Measurements from ENCODE around the gene UBXN7.
"Not testable (repeated sequence)": the region's sequence is repeated elsewhere in the genome, so short reads cannot be mapped to it uniquely, and the experiment has no call there.

The UBXN7 gene

DNA sequence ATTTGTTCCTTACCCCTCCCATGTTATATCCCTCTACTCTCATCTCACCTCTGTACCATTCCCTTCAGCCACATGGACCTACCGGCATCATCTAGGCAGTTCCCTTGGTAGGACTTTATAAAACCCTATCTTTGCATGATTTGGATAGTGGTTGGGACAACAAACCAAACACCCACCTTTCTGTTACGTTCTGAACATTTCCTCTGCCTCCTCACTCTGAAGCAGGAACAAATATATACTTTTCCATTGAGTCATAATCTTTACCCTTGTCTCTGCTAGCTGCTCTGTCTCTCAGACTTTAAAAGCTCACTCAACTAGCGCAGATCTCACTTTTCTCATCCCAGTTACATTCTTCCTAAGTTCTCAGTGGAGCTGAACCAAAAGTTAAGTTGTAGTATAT, 17.8 kb downstream of the UBXN7 start:
- DNase-seq (ENCODE audit: low spot score) = no peak

DNA sequence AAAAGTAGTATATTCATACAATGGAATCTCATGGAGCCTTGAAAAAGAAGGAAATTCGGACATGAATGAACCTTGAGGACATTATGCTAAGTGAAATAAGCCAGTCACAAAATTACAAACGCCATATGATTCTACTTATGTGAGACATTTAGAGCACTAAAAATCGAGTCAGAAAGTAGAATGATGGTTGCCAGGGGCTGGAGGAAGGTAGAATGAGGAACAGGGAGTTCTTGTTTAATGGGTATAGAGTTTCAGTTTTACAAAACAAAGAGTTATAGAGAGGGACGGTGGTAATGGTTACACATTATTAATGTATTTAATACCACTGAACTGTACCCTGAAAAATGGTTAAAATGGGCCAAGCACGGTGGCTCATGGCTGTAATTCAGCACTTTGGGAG, 19.5 kb downstream of the UBXN7 start:
- no peak for DNase-seq (ENCODE audit: low spot score)

DNA sequence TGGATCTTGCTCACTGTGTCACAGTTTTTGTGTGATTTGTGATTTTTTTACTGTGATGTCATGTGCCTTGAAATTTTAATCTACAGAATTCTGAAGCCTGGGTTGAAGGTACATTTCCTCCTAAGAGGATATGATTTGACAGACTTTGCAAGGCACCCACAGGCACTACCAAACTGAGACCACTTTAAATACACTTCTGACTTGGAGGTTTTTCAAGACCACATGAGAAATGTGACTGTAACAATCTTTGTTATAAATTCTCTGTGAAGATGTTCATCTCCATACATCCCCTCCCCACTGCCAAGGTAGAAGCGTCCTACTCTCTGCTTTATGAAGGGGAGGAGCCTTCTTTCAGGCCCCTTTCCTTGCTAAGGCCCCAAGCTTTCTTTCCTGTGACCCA, 22.8 kb downstream of the UBXN7 start:
- DNase-seq (ENCODE audit: low spot score) = no peak

DNA sequence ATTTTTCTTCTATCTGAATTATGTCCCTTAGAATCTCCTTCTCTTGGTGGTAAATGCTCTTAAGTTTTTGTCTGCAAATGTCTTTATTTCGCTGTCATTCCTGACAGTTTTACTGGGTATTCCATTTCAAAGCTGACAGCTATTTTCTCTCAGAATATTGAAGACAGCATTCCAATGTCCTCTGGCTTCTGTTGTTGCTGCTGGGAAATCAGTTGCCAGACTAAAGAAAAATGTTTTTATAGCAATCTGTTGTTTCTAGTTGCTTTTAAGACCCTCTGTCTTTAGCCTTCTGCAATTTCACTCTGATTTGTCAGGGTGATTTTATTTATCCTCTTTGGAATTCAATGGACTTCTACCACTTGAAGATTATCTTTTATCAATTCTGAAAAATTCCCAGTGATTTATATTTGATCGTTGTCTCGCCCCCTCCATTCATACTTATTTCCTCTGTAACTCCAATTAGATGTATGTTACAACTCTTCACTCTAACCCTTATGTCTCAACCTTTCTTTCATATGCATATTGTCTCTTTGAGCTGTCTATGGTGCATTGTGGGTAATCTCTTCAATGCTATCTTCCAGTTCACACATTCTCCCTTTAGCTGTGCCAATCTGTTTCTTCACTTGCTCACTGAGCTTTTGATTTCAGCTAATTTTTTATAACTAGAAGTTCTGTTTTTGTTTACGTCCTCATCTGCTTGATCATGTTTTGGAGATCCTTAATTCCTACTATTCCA, 23.5 kb downstream of the UBXN7 start:
- DNase-seq (ENCODE audit: low spot score) = no peak

DNA sequence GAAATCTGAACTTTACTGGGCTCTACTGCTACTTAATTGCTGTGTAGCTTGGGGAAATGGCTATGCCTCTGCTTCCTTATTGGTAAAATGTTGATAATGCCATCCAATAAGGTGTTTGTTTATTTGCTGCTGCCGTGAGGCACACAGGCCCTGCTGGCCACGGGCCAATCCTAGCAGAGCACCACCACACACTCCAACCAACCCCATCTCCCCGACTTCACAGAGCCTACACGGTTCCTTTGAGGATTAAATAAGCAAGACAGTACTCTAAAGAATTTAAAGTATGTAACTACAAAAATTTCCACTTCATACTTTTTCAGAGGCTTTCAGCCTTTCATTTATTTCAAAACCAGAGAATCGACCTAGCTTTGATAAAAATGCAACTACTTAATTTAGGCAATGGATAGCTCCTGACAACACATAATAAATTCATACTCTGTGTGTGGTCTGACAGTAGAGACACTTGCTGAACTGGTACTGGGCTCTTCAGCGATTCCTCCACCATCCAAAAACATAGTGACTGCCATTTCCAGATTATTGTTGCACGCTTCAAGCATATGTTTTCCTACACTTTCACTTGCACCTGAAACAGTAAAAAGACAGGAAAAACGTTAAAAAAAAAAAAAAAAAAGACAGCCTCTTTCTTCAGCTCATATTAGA, 25.3 kb downstream of the UBXN7 start:
- no peak for DNase-seq (ENCODE audit: low spot score)

DNA sequence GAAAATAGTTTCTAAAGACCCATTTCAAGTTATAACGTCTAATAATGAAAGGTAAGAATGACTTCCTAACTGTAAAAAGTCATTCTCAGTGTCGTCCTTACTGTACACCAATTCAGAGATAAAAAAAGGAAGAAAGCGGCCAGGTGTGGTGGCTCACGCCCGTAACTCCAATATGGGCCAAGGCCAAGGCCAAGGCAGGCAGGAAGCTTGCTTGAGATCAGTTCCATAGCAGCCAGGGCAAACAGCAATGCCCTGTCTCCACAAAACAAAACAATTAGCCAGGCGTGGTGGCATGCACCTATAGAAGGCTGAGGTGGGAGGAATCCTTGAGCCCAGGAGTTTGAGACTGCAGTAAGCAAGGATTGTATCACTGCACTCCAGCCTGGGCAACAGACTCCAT, 31.9 kb downstream of the UBXN7 start:
- no peak for DNase-seq (ENCODE audit: low spot score)

DNA sequence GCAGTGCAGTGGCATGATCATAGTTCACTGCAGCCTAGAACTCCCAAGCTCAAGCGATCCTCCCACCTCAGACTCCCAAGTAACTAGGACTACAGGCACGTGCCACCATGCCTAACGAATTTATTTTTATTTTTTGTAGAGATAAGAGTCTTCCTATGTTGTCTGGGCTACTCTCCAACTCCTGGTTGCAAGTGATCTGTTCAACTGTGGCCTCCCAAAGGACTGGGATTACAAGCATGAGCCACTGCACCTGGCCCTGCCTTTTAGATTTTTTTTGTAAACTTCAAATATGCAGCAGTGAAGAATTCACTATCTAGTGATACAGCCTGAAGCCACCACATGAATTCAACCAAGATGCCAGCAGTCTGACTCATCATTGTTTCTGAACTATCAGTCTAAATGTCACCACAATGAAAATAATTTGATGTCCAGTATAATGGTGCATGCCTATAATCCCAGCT, 32.7 kb downstream of the UBXN7 start:
- no peak for DNase-seq (ENCODE audit: low spot score)

DNA sequence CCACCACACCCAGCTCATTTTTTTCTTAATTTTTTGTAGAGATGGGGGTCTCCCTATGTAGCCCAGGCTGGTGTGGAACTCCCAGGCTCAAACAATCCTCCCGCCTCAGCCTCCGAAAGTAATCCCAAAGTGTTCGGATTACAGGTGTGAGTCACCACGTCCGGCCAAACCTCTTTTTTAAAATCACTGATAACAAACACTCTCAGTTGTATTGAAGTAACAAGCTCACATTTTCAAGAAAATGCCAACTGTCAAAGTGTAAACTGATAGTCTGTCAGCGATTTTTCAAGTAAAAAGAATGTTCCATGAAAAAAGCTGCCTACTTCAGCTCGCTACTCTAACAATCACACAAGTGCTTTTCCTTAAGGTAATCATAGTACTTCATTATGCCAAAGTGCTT, 33.4 kb downstream of the UBXN7 start:
- DNase-seq (ENCODE audit: low spot score) = no peak

DNA sequence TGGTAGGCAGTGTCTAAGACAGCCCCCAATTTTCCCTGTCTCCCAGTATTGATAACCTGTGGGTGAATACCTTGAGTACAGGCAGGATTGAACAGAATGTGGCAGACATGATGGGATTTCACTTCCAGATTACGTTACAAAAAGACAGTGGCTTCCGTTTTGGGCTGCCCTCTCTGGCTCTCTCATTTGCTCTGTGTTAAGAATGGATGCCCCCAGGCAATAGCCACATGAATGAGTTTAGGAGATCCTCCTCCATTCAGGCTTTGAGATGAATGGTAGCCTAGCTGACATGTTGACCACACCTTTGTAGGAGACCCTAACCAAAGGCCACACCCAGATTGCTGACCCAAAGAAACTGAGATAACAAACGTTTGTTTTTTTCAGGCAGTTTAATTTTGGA, 34.3 kb downstream of the UBXN7 start:
- DNase-seq (ENCODE audit: low spot score) = no peak

DNA sequence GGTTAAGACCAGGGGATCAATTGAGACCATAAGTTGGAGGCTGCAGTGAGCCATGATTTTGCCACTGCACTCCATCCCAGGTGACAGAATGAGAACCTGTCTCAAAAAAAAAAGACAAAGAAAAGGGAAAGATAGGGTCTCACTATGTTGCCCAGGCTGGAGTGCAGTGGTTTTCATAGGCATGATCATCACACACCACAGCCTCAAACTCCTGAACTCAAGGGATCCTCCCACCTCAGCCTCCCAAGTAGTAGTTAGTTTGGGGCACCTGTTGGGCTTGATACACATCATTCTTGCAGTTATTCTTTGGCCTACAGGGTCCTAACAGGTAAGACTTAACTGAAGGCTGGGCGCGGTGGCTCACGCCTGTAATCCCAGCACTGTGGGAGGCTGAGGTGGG, 42.1 kb downstream of the UBXN7 start:
- DNase-seq (ENCODE audit: low spot score) = no peak

DNA sequence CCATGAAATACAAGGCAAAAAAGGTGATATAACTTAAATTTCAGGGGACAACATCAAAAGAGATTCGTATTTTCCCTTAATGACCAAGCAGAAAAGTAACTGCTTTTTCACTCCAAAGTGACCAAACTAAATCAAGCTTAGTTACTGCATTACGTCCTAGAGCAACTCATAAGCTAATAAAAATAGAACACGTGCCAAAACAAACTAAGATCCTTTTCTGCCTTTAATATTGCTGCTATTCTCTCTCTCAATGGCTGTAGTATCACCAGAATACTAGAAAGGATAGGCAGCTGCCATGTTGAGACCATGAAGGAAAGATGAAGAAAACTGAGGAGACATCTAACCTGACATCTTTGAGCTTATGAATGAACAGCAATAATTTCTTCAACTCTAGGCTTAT, 43.3 kb downstream of the UBXN7 start:
- DNase-seq (ENCODE audit: low spot score) = no peak

DNA sequence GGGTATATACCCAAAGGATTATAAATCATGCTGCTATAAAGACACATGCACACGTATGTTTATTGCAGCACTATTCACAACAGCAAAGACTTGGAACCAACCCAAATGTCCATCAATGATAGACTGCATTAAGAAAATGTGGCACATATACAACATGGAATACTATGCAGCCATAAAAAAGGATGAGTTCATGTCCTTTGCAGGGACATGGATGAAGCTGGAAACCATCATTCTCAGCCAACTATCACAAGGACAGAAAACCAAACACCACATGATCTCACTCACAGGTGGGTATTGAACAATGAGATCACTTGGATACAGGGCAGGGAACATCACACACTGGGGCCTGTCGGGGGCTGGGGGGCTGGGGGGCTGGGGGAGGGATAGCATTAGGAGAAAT, 44.3 kb downstream of the UBXN7 start:
- DNase-seq (ENCODE audit: low spot score) = not testable (repeated sequence)

DNA sequence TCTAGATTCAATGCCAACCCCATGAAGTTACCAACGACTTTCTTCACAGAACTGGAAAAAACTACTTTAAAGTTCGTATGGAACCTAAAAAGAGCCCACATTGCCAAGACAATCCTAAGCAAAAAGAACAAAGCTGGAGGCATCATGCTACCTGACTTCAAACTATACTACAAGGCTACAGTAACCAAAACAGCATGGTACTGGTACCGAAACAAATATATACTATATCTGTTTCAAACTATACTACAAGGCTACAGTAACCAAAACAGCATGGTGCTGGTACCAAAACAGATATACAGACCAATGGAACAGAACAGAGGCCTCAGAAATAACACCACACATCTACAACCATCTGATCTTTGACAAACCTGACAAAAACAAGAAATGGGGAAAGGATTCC, 45.4 kb downstream of the UBXN7 start:
- not testable (repeated sequence) for DNase-seq (ENCODE audit: low spot score)

DNA sequence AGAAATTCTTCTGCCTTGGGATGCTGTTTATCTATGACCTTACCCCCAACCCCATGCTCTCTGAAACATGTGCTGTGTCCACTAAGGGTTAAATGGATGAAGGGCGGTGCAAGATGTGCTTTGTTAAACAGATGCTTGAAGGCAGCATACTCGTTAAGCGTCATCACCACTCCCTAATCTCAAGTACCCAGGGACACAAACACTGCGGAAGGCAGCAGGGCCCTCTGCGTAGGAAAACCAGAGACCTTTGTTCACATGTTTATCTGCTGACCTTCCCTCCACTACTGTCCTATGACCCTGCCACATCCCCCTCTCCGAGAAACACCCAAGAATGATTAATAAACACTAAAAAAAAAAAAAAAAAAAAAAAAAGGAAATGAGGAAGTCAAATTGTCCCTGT, 46.2 kb downstream of the UBXN7 start:
- not testable (repeated sequence) for DNase-seq (ENCODE audit: low spot score)

DNA sequence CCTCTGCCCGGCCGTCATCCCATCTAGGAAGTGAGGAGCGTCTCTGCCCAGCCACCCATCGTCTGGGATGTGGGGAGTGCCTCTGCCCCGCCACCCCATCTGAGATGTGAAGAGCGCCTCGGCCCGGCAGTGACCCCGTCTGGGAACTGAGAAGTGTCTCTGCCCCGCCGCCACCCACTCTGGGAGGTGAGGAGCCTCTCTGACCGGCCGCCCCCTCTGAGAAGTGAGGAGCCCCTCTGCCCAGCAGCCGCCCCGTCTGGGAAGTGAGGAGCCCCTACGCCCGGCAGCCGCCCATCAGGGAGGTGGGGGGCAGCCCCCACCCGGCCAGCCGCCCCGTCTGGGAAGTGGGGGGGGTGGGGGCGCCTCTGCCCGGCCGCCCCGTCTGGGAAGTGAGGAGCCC, 46.8 kb downstream of the UBXN7 start:
- not testable (repeated sequence) for DNase-seq (ENCODE audit: low spot score)

DNA sequence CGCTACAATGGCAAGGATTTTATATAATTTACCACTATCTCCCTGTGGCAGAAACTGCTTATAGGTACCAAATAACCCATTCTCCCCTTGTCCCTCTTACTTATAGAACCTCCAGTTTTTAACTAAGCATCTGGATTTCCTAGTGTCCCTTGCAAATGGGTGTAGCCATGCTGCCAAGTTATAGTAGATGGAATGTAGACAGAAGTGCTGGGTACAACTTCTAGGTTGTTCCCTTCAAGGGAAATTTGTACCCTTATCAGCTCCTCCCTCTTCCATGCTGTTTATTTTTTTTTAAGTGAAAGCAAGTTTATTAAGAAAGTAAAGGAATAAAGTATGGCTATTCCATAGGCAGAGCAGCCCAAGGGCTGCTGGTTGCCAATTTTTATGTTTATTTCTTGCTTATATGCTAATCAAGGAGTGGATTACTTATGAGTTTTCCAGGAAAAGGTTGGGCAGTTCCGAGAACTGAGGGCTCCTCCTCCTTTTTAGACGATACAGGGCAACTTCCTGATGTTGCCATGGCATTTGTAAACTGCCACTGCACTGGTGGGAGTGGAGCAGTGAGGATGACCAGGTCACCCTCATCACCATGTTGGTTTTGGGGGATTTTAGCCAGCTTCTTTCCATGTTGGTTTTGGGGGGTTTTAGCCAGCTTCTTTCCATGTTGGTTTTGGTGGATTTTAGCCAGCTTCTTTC, 53.9 kb downstream of the UBXN7 start:
- DNase-seq (ENCODE audit: low spot score) = peak; percentile 12

DNA sequence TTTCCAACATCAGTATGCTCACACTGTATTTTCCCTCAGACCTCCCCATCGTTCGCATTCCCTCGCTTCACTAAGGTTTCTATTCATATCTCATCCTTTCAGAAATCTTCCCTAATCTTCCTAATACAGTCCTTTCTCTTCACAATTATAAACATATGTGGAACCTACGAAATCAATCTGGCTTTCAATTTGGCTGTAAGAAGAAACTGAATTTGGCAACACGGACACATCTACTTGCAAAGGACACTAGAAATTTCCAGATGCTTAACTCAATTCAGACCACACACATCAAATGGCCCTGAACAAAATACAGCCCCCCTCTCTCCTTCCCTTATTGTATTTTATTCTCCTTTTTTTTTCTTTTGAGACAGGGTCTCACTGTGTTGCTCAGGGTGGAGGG, 54.9 kb downstream of the UBXN7 start:
- DNase-seq (ENCODE audit: low spot score) = no peak

DNA sequence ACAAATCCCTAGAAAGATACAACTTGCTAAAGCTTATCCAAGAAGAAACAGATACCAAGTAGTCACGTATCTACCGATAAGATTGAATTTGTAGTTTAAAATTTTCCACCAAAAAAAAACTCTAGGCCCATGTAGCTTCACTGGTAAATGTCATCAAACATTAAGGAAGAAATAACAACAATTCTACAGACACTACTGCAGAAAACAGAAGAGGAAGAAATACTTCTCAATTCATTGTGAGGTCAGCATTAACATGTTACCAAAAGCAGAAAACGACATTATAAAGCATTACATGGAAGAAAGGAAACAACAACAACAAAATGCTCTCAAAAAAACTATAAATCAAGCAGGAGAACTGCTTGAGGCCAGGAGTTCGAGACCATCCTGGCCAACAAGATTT, 66.5 kb downstream of the UBXN7 start:
- DNase-seq (ENCODE audit: low spot score) = no peak

DNA sequence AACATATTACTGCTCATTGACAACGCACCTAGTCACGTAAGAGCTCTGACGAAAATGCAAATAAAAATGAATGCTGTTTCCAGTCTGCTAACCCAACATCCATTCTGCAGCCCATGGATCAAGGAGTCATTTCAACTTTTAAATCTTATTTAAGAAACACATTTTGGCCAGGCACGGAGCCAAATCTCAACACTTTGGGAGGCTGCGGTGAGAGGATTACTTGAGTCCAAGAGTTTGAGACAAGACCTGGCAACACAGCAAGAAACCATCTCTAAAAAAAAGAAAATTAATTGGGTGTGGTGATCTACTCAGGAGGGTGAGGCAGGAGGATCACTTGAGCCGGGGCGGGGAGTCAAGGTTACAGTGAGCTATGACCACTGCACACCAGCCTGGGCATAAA, 71.6 kb downstream of the UBXN7 start:
- no peak for DNase-seq (ENCODE audit: low spot score)

DNA sequence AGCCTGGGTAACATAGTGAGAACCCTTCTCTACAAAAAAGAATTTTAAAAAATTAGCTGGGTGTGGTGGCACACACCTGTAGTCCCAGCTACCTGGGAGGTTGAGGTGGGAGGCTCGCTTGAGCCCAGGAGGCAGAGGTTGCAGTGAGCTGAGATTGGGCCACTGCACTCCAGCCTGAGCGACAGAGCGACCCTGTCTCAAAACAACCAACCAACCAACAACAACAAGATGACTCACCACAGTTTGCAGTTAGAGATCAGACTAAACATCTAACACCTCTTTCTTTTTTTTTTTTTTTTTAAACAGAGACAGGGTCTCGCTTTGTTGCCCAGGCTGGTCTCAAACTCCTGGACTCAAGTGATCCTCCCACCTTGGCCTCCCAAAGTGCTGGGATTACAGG, 73.7 kb downstream of the UBXN7 start:
- DNase-seq (ENCODE audit: low spot score) = not testable (repeated sequence)

DNA sequence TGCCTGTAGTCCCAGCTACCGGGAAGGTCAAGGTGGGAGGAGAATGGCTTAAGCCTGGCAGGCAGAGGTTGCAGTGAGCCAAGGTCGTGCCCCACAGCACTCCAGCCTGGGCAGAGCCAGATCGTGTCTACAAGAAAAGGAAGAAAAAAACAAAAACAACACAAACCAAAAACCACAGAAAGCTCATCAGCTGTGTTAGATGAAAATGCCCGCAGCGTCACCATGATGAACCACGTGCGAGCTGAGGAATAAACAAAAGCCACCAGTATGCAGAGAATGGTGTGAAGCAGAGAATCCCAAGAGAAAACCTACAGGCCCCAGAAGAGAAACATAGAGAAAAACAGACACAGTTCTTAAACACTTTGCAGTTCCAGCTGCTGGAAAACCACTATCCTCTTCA, 74.3 kb downstream of the UBXN7 start:
- DNase-seq (ENCODE audit: low spot score) = no peak

DNA sequence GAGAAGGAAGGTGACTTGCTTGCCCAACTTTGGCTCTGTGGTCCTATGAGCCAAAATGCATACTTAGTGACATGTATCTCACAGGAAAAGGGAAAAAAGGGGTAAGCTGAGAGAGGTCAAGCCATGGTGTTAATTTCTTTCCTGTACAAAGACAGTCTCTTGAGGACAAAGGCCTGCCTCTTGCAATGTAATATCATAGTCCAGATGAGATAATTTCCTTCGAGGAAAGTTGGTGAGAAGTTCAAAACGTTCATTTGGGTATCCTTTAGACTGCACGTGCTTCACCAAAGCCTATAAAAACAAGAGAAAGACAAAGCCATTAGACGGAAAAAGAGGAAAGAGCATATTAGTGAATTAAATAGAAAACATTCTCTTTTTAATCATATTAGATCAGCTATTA, 75.7 kb downstream of the UBXN7 start:
- no peak for DNase-seq (ENCODE audit: low spot score)

DNA sequence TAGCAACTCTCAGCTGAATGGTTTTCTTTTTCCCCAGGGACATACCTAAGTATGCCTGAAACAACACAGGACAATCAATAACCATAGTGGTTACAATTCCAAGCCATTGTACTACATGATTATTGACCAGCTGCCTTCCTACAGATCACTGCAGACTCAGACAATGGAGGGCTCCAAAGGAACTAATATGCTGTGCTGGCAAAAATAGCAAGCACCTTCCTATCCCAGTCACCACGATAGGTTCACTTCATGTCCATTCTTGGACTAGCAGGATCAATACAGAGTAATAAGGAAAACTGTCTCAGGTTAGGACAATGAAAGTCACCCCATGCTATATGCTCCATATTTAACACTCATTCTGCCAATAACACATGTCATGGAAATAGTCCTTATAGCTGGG, 76.6 kb downstream of the UBXN7 start:
- no peak for DNase-seq (ENCODE audit: low spot score)
